HG03432 (cell line): ENCODE data around the gene ALDH2.
"Not testable (repeated sequence)": the region's sequence is repeated elsewhere in the genome, so short reads cannot be mapped to it uniquely, and the experiment has no call there.

ENCODE experiments used
- ATAC-seq: cut with Tn5 transposase; IDR thresholded peaks from one replicate; pipeline ENCODE4 v1.9.1; 2021; ENCODE audit warnings: mild to moderate bottlenecking, moderate library complexity; ENCODE audit not compliant: unreplicated experiment

Gene ALDH2

GRCh38 chr12:111784953-111785352 lies 18.2 kb downstream of the ALDH2 start:
- ATAC-seq, result no peak

- no peak for ATAC-seq
Observed at GRCh38 chr12:111785651-111786050, 18.9 kb downstream of the ALDH2 start.

GRCh38 chr12:111788178-111788654 lies 21.5 kb downstream of the ALDH2 start:
- no peak for ATAC-seq

GRCh38 chr12:111789779-111790178 lies 23.0 kb downstream of the ALDH2 start:
- no peak for ATAC-seq

- no peak for ATAC-seq
Observed at GRCh38 chr12:111791507-111791906, 24.8 kb downstream of the ALDH2 start.

GRCh38 chr12:111792155-111792855 lies 25.6 kb downstream of the ALDH2 start:
- ATAC-seq, result no peak

- ATAC-seq, result no peak
Observed at GRCh38 chr12:111792856-111793235, 26.1 kb downstream of the ALDH2 start.

- no peak for ATAC-seq
Observed at GRCh38 chr12:111798182-111798581, 31.4 kb downstream of the ALDH2 start.

GRCh38 chr12:111799758-111800157 lies 33.0 kb downstream of the ALDH2 start:
- no peak for ATAC-seq

GRCh38 chr12:111803038-111803626 lies 36.4 kb downstream of the ALDH2 start:
- no peak for ATAC-seq

GRCh38 chr12:111803851-111804250 lies 37.1 kb downstream of the ALDH2 start:
- ATAC-seq, result no peak

GRCh38 chr12:111806304-111806703 lies 39.6 kb downstream of the ALDH2 start:
- ATAC-seq, result no peak

- ATAC-seq, result no peak
Observed at GRCh38 chr12:111807232-111807631, 40.5 kb downstream of the ALDH2 start.

- peak; percentile 76 for ATAC-seq
Observed at GRCh38 chr12:111812881-111813741, 46.4 kb downstream of the ALDH2 start.

GRCh38 chr12:111816065-111816615 lies 49.4 kb downstream of the ALDH2 start:
- no peak for ATAC-seq

- ATAC-seq, result not testable (repeated sequence)
Observed at GRCh38 chr12:111816898-111817297, 50.2 kb downstream of the ALDH2 start.

GRCh38 chr12:111818340-111818739 lies 51.6 kb downstream of the ALDH2 start:
- no peak for ATAC-seq

GRCh38 chr12:111819191-111820158 lies 52.7 kb downstream of the ALDH2 start:
- ATAC-seq, result no peak

GRCh38 chr12:111820828-111821227 lies 54.1 kb downstream of the ALDH2 start:
- not testable (repeated sequence) for ATAC-seq

- no peak for ATAC-seq
Observed at GRCh38 chr12:111822886-111823285, 56.2 kb downstream of the ALDH2 start.
